ENCODE measurements around the gene AP1M1. TPM values are rescaled to one million over a fixed set of nuclear protein-coding genes. Genes with fewer than 3 reads are reported as not detected.

Gene AP1M1
- total and polyA plus RNA-seq, 4 donors: 31.2 to 85.7 (median 54.2) TPM

GRCh38 chr19:16180611-16181010 is 17.1 kb upstream of the AP1M1 start:
- TF ChIP-seq CTCF (IDR thresholded peaks at IDR 0.05; ENCODE audit: control extremely low read depth, extremely low read depth): no peak
- no peak for DNase-seq
- WGBS, 2 donors: 58 to 73% methylated on average over 4 of the region's 4 CpGs
- ATAC-seq (ENCODE audit: insufficient read depth, low FRiP score): no peak
- H3K4me1 ChIP-seq (ENCODE audit: control insufficient read depth in 5 of 5, insufficient read depth in 5 of 5, low read length in 5 of 5): peaks cover 0 to 3% (median 0%) of the 10 kb centered on the region in 5 donors
- peaks cover 0 to 2% (median 0%) of the 10 kb centered on the region in 4 donors for H3K9me3 ChIP-seq (ENCODE audit: control insufficient read depth in 4 of 4, insufficient read depth in 3 of 4, low read length in 3 of 4)
- no peak overlapping the region for H3K27ac ChIP-seq (ENCODE audit: low read depth in 1 of 2, low read length in 1 of 2)
- H3K27me3 ChIP-seq (ENCODE audit: control insufficient read depth in 3 of 3, insufficient read depth in 3 of 3, low read length in 2 of 3): no peaks in the 10 kb centered on the region
- no peaks in the 10 kb centered on the region for H3K36me3 ChIP-seq (ENCODE audit: control insufficient read depth in 4 of 4, insufficient read depth in 4 of 4, low read length in 4 of 4)
- H3K9ac ChIP-seq (ENCODE audit: insufficient read depth in 1 of 2, low read length in 2 of 2): no peak overlapping the region
- H3K4me3 ChIP-seq: no peak overlapping the region

GRCh38 chr19:16184665-16185122 is 13.0 kb upstream of the AP1M1 start:
- no peak for DNase-seq
- Histone ChIP-seq H3K27me3 (ENCODE audit: control insufficient read depth in 3 of 3, insufficient read depth in 3 of 3, low read length in 2 of 3) (no peaks in the 10 kb centered on the region), H3K4me1 (ENCODE audit: control insufficient read depth in 5 of 5, insufficient read depth in 5 of 5, low read length in 5 of 5) (peaks cover 0 to 12% (median 7%) of the 10 kb centered on the region in 5 donors), H3K36me3 (ENCODE audit: control insufficient read depth in 4 of 4, insufficient read depth in 4 of 4, low read length in 4 of 4) (peaks cover 0 to 17% (median 8%) of the 10 kb centered on the region in 4 donors), H3K27ac (ENCODE audit: low read depth in 1 of 2, low read length in 1 of 2) (peak overlapping the region in 1 of 2 donors; percentile 23), H3K4me3 (peak overlapping the region; percentile 36), H3K9ac (ENCODE audit: insufficient read depth in 1 of 2, low read length in 2 of 2) (peak overlapping the region in 1 of 2 donors; percentile 59), H3K9me3 (ENCODE audit: control insufficient read depth in 4 of 4, insufficient read depth in 3 of 4, low read length in 3 of 4) (no peaks in the 10 kb centered on the region)
- ATAC-seq (ENCODE audit: insufficient read depth, low FRiP score): no peak
- WGBS, 2 donors: 44 to 46% methylated on average over 18 of the region's 18 CpGs
- no peak for TF ChIP-seq CTCF (IDR thresholded peaks at IDR 0.05; ENCODE audit: control extremely low read depth, extremely low read depth)

- Histone ChIP-seq H3K9ac (ENCODE audit: insufficient read depth in 1 of 2, low read length in 2 of 2) (peak within 1 kb of the TSS; percentile 59 to 76), H3K4me3 (peak within 1 kb of the TSS; percentile 78), H3K36me3 (ENCODE audit: control insufficient read depth in 4 of 4, insufficient read depth in 4 of 4, low read length in 4 of 4) (peaks cover 0 to 22% (median 13%) of the 10 kb centered on the region in 4 donors), H3K27ac (ENCODE audit: low read depth in 1 of 2, low read length in 1 of 2) (peak within 1 kb of the TSS; percentile 76 to 85), H3K9me3 (ENCODE audit: control insufficient read depth in 4 of 4, insufficient read depth in 3 of 4, low read length in 3 of 4) (no peaks in the 10 kb centered on the region), H3K27me3 (ENCODE audit: control insufficient read depth in 3 of 3, insufficient read depth in 3 of 3, low read length in 2 of 3) (no peaks in the 10 kb centered on the region), H3K4me1 (ENCODE audit: control insufficient read depth in 5 of 5, insufficient read depth in 5 of 5, low read length in 5 of 5) (peaks cover 0 to 12% (median 7%) of the 10 kb centered on the region in 5 donors)
- DNase-seq: peak; percentile 100
- no peak for TF ChIP-seq CTCF (IDR thresholded peaks at IDR 0.05; ENCODE audit: control extremely low read depth, extremely low read depth)
- WGBS, 2 donors: 0 to 1% methylated on average over 39 of the region's 39 CpGs
- ATAC-seq (ENCODE audit: insufficient read depth, low FRiP score): peak; percentile 93
Observed at GRCh38 chr19:16185123-16185767, 12.5 kb upstream of the AP1M1 start, which contains the start of gene FAM32A. TSS of gene FAM32A (plus strand) at chr19:16185410. CDS start at chr19:16185443, 33 bp downstream.

All from lung (tissue), 12 donors.